ENCODE data around the gene CAMK1D. TPM values are rescaled to one million over a fixed set of nuclear protein-coding genes. Genes with fewer than 3 reads are reported as not detected.
A peak's percentile ranks its signal among the peaks of the same experiment; 100 is the strongest.

CAMK1D gene
- total and polyA plus RNA-seq, 9 donors, result 1.8 to 11.7 (median 5.5) TPM

- no peak overlapping the region for H3K4me3 ChIP-seq
- intact Hi-C loops (cut with DNase I), result no loop called here
- DNase-seq, result no peak
- H3K27me3 ChIP-seq, result no peaks in the 10 kb centered on the region
- H3K9me3 ChIP-seq, result no peaks in the 10 kb centered on the region
- WGBS, 3 donors, result 92 to 97% (median 96%) methylated on average over 5 of the region's 5 CpGs
- H3K4me1 ChIP-seq (ENCODE audit: insufficient read depth), result peaks cover 24% of the 10 kb centered on the region
- H3K36me3 ChIP-seq, result no peaks in the 10 kb centered on the region
- H3K27ac ChIP-seq, result peak overlapping the region in 1 of 2 donors; percentile 67
- no peak for TF ChIP-seq EP300 (IDR thresholded peaks at IDR 0.05)
- no peak for TF ChIP-seq POLR2A (IDR thresholded peaks at IDR 0.05)
- no peak for TF ChIP-seq CTCF (IDR thresholded peaks at IDR 0.05)
Observed at GRCh38 chr10:12876266-12876665, 526.9 kb downstream of the CAMK1D start.

- WGBS, 3 donors, result 78 to 86% (median 85%) methylated on average over 3 of the region's 3 CpGs
- intact Hi-C loops (cut with DNase I), result no loop called here
- H3K27ac ChIP-seq, result no peak overlapping the region
- H3K36me3 ChIP-seq, result no peaks in the 10 kb centered on the region
- no peaks in the 10 kb centered on the region for H3K9me3 ChIP-seq
- DNase-seq, result no peak
- H3K27me3 ChIP-seq, result no peaks in the 10 kb centered on the region
- TF ChIP-seq CTCF (IDR thresholded peaks at IDR 0.05) (no peak), POLR2A (IDR thresholded peaks at IDR 0.05) (no peak)
- peaks cover 24% of the 10 kb centered on the region for H3K4me1 ChIP-seq (ENCODE audit: insufficient read depth)
- no peak overlapping the region for H3K4me3 ChIP-seq
Observed at GRCh38 chr10:12877150-12877549, 527.8 kb downstream of the CAMK1D start.

- Histone ChIP-seq H3K4me3 (no peak overlapping the region), H3K9me3 (no peaks in the 10 kb centered on the region), H3K4me1 (ENCODE audit: insufficient read depth) (peaks cover 13% of the 10 kb centered on the region), H3K27me3 (no peaks in the 10 kb centered on the region), H3K36me3 (no peaks in the 10 kb centered on the region), H3K27ac (no peak overlapping the region)
- intact Hi-C loops (cut with DNase I), result no loop called here
- DNase-seq, result no peak
- no peak for TF ChIP-seq CTCF (IDR thresholded peaks at IDR 0.05)
- TF ChIP-seq POLR2A (IDR thresholded peaks at IDR 0.05), result no peak
- TF ChIP-seq EP300 (IDR thresholded peaks at IDR 0.05), result no peak
Observed at GRCh38 chr10:12880423-12880822, 531.1 kb downstream of the CAMK1D start.

- 83 to 87% (median 86%) methylated on average over 6 of the region's 6 CpGs for WGBS, 3 donors
- no peak for TF ChIP-seq CTCF (IDR thresholded peaks at IDR 0.05)
- no peaks in the 10 kb centered on the region for H3K9me3 ChIP-seq
- peaks cover 16% of the 10 kb centered on the region for H3K4me1 ChIP-seq (ENCODE audit: insufficient read depth)
- H3K4me3 ChIP-seq, result no peak overlapping the region
- H3K27ac ChIP-seq, result no peak overlapping the region
- DNase-seq, result no peak
- no peaks in the 10 kb centered on the region for H3K27me3 ChIP-seq
- no peaks in the 10 kb centered on the region for H3K36me3 ChIP-seq
- intact Hi-C loops (cut with DNase I), result no loop called here
Observed at GRCh38 chr10:12884851-12885250, 535.5 kb downstream of the CAMK1D start.

MicroRNA genes within 50 kb of the gene (microRNA counts, 767-probe panel; counts per million panel counts)
- 530 counts per million, percentile 78 among the panel's probes with 10 or more counts for microRNA hsa-miR-548q

Small RNAs within 50 kb of the gene (microRNA-seq; reads per million reads assigned to microRNA genes)
- gene MIR4480 (0 reads per million in 3 donors), gene MIR4481 (0 reads per million in 3 donors), gene MIR548Q (0 reads per million in 3 donors)

Small RNAs within 50 kb of the gene (small RNA-seq; reads per million reads assigned to genes)
- gene MIR4480 (not detected), gene MIR548Q (not detected), gene RF00279 (not detected), gene RN7SL198P (not detected), gene RNU6ATAC39P (not detected)

Other genes starting within 250 kb of the CAMK1D start
- gene SEC61A2, start 219.9 kb upstream of the CAMK1D start, total RNA-seq, result 10 to 100 TPM in 3 of 7 donors, 1 to 10 TPM in 4; 7.4 to 13.4 (median 9.5) TPM
- 10 to 100 TPM in 1 of 2 donors, 1 to 10 TPM in 1; 7.4 to 11.0 TPM for gene SEC61A2, start 219.9 kb upstream of the CAMK1D start, polyA plus RNA-seq
- 10 to 100 TPM; 16.2 to 32.8 (median 24.7) TPM for gene NUDT5, start 153.7 kb upstream of the CAMK1D start, total RNA-seq
- 10 to 100 TPM; 15.8 to 56.5 TPM for gene NUDT5, start 153.7 kb upstream of the CAMK1D start, polyA plus RNA-seq
- gene CDC123, start 153.4 kb upstream of the CAMK1D start, total RNA-seq, result 10 to 100 TPM; 22.1 to 52.4 (median 33.7) TPM
- gene CDC123, start 153.4 kb upstream of the CAMK1D start, polyA plus RNA-seq, result 10 to 100 TPM; 37.6 to 59.1 TPM